NCI-H2171 (cell line): ENCODE measurements around the gene ECHDC3.
A peak's percentile ranks its signal among the peaks of the same experiment; 100 is the strongest.
"Not testable (repeated sequence)": the region's sequence is repeated elsewhere in the genome, so short reads cannot be mapped to it uniquely, and the experiment has no call there.

ENCODE experiments used
- DNase-seq: peaks from one replicate; lab custom pipeline; 2025; lab: John Stamatoyannopoulos, UW

Gene ECHDC3

DNA sequence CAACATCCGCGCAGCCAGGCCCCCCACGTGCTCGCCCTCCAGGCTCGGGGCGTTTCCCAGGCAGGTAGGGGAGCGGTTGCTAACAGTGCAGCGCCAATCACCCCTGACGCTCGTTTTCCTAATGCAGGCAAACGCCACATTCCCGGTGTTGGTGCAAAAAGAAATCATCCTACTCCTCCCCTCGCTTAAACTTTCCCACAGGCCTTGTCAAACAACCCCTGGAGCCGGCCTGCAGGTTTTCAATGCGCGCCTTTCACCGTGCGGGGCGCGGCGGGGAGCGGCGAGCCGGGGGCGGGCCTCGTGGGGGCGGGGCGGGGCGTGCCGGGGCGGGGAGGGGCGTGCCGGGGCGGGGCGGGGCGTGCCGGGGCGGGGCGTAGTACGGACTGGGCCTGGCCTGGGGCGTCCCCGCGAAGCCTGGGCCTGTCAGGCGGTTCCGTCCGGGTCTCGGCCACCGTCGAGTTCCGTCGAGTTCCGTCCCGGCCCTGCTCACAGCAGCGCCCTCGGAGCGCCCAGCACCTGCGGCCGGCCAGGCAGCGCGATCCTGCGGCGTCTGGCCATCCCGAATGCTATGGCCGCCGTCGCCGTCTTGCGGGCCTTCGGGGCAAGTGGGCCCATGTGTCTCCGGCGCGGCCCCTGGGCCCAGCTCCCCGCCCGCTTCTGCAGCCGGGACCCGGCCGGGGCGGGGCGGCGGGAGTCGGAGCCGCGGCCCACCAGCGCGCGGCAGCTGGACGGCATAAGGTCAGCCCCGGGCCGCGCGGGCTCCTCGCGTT, at the start of gene ECHDC3:
TSS of gene ECHDC3 (plus strand) at position 374 of the 770 bp plus-strand sequence. CDS start at position 569, 195 bp downstream.
- peak; percentile 10 for DNase-seq

- DNase-seq, result no peak
Measured at GRCh38 chr10:11693376-11693775, 48.8 kb upstream of the ECHDC3 start.

DNA sequence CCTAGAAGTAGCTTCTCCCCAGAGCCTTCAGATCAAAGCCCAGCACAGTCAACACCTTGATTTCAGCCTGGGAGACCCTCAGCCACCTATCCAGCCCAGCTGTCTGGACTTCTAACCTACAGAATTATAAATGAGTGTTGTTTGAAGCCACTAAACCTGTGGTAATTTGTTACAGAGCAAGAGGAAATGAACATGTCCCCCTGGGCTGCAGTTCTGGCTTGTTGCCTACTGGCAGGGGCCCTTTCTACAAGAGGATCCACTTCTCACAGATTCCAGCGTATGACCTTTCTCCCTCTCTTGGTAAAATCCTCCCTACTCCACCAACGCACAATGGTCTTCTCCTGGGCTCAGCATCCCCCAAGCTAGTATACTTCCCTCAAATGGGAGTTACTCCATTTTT, 46.4 kb upstream of the ECHDC3 start:
- DNase-seq, result no peak

GRCh38 chr10:11697718-11698527, 44.3 kb upstream of the ECHDC3 start:
- no peak for DNase-seq

DNA sequence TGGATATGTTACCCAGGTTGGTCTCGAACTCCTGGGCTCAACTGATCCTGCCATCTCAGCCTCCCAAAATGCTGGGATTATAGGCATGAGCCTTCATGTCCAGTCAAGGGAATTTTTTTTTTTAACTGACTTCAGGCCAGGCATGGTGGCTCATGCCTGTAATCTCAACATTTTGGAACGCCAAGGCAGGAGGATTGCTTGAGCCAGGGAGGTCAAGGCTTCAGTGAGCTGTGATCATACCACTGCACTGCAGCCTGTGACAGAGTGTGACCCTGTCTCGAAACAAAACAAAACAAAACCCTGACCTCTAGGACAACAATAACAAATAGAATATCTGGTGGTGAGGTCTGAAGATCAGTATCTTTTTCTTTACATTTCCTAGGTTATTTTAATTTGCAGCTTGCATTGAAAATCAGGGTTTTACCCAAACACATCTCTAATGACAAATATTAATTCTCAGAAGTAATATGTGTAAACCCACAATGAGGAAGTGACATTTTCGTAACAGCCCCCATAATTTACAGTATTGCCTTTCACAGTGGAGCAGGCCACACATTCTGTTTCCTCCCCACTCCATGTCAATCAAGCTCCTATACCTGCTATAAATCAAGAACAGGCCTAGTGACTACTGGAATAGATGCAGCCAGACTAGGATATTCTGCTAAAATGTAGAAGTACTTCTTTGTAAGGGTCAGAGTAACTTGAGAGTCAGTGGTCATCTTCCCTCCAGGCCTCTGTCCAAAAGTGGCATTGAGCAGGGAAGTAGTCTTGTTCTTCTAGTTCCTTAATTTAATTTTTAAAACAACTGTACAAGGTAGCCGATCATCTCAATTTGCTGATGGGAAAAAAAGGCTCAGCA, 43.3 kb upstream of the ECHDC3 start:
- no peak for DNase-seq

DNA sequence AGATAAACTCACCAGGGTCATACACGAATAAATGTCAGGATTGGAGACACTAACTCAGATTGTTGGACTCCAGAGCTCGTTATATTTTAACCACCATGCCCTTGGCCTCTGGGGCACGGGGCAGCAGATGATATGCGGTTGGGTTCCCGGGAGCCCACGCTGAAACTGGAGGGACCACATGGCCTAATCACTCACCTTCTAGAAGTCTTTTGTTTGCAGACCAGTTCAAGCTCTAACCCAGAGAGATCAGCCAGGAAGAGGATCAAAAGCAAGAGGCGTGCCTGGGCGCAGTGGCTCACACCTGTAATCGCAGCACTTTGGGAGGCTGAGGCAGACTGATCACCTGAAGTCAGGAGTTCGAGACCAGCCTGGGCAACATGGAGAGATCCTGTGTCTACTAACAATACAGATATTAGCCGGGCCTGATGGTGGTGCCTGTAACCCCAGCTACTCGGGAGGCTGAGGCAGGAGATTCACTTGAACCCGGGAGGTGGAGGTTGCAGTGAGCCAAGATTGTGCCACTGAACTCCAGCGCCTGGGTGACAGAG, 42.6 kb upstream of the ECHDC3 start:
- DNase-seq, result no peak

DNA sequence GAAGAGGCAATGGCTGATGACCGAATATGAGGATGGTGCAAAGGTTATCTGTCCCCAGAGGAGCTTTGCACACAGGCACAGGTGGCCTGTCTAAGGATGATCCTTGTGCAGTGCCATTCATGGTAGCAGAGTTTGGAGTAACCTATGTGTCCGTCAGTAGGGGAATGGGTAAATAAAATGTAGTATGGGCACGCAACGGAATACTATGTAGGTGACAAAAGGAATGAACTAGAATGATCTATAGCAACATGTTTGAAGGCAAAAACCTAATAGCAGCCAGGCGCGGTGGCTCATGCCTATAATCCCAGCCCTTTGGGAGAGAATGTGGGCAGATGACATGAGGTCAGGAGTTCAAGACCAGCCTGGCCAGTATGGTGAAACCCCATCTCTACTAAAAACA, 41.6 kb upstream of the ECHDC3 start:
- no peak for DNase-seq

DNA sequence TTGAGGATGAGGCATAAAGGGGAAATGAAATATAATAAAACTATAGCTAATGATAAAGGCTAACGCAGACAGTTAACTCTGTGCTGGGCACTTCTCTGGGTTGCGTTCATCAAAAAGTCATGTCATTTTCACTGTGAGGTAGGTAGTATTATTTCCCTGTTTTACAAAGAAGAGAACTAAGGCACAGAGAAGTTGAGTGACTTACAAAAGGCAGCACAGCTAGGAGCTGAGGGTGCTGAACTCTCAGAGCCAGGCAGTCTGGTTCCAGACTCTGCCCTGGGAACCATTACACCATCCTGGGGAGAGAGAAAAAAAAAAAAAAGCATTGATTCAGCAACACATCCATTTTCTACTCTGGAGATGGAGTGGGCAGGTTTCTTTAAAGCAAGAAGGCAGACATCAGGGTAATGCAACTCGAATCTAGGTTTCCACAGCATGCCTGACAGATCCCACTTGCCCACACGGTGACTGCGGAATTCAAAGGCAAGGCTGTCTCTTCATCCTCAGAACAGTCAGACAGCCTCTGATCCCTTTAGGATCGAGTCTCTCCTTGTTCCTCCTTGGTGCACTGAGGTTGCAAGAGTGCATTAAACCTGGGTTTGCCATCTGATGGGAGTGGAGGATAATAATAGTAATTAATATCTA, 40.6 kb upstream of the ECHDC3 start:
- DNase-seq, result no peak

DNA sequence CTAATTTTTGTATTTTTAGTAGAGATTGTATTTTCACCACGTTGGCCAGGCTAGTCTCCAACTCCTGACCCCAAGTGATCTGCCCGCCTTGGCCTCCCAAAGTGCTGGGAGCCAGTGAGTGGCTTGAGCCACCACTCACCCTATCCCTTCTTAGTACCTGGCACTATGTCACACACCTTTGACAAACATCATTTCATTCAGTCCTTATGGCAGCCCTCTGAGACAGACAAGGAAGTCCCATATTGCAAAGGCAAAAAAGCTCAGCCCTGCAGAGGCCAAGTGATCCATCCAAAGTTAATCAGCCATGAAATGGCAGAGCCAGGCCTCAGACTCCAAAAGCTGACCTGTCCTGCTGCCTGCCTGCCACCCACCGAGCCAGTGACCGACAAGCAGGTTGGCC, 39.9 kb upstream of the ECHDC3 start:
- no peak for DNase-seq

- DNase-seq, result no peak
Measured at GRCh38 chr10:11704092-11704491, 38.1 kb upstream of the ECHDC3 start.

- no peak for DNase-seq
Measured at GRCh38 chr10:11705722-11706121, 36.5 kb upstream of the ECHDC3 start.

DNA sequence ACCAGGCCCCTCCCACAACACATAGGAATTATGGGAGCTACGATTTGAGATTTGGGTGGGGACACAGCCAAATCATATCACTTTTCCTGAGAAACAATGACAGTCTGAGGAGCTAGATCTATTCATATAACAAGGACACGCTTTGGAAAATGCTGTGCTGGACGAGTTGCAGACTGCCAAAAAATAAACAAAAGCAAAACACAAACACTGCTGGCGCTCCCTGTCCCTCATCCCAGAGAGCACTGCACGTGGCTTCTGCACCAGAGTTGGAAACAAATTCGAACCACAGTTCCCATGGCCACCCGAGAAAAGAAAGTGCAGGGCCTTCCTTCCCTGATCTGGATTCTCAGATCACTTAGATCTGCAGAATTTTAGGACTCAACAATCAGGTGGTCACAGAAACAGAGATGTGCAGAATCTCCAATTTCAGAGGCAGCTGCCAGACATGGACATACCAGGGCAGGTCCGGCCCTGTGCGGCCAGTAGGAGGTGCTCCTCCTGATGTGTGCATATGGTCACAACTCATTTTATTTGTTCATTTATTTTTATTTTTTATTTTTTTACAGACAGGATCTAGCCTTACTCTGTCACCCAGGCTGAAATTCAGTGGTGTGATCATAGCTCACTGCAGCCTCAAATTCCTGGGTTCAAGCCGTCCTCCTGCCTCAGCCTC, 35.2 kb upstream of the ECHDC3 start:
- DNase-seq, result no peak

DNA sequence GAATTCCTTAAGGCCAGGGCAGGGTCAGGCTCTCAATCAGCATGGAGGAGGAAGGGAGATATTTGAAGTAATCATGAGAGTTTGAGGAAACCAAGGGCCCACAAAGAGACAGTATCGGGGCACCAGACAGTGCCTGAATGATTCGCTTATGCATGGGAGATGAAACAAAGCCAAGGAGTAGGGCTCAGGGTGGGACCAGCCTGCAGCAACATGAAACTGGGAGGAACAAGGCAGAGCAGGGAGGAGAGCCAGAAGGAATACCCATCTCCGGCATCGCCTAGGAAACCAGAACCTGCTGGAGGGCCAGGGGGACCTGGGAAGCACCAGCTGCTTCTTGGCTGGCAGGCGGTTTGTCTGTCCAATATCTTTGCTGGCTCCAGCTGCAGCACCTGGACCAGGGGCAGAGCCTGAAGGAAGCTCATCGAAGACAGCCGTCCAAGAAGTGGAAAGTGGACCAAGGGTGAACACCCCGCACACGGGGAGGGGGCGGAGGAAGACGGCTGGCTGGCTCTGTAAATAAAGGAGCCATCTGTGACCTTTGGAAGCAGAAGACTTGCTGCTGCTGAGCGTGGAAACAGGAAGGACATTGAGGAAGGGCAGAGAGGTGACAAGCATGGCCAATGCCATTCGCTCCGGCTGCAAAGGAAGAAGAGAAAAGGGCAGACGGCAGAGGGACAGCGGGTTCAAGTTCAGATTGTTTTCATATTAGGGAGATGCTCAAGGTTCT, 34.4 kb upstream of the ECHDC3 start:
- no peak for DNase-seq

DNA sequence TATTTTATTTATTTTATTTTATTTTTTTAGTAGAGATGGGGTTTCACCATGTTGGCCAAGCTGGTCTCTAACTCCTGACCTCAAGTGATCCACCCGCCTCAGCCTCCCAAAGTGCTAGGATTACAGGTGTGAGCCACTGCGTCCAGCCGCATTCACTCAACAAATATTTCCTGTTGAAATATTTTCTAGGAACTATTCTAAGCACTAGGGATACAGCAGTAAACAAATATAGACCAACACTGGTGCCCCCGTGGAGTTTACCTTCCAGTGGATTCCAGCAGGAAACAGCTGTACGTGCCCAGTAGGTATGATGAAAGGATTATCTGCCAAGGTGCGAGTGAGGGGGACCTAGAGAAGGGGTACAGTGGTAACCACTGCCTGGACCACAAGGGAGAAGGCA, 33.4 kb upstream of the ECHDC3 start:
- not testable (repeated sequence) for DNase-seq

DNA sequence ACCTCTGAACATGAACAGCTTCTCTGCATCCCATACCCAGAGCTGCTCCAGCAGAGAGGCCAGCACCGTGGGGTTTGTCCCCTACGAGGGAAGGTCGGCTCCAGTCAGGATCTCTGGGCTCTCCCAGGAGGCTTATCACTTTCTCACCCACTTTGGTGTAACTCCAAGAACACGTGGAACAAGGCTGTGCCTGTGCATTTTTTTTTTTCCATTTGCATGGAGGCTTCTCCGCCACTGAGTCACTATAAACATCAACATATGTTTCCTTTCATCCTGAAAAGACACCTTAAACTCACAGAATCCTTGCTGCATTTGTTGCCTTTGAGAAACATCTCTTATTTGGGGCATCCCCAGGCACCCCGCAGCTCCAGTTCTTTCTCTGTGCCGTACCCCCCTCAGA, 29.4 kb upstream of the ECHDC3 start:
- DNase-seq, result no peak

- no peak for DNase-seq
Measured at GRCh38 chr10:11713186-11713743, 28.9 kb upstream of the ECHDC3 start.

DNA sequence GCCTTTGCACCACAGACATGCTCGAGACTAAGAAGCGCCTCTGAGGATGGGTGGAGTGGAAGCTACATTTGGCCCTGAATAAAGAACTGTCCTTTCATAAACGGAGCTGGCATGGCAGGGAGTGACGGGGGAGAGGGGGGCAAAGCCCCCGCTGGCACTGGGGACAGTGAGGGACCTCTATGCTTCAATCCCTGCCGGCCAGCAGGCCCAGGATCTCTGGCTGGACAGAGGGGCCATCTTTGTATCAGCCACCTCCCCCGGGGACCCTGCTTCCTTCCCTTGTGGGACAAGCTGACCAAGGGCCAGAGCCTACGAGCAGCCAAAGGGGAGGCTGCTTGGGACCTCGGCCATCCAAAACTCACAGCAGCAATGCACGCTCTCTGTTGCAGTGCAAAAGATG, 28.2 kb upstream of the ECHDC3 start:
- no peak for DNase-seq

- no peak for DNase-seq
Measured at GRCh38 chr10:11714750-11715365, 27.3 kb upstream of the ECHDC3 start.

GRCh38 chr10:11715815-11716494, 26.2 kb upstream of the ECHDC3 start:
- no peak for DNase-seq
